Stimulated activated CD4-positive, alpha-beta T cell treated with anti-CD3 and anti-CD28 coated beads, Interleukin-2, amount 100 ng/mL, for 48 hours (primary cell): ENCODE data around the gene ISG20.
"Not testable (repeated sequence)": the region's sequence is repeated elsewhere in the genome, so short reads cannot be mapped to it uniquely, and the experiment has no call there.

Source experiments
- DNase-seq, 2 donors: peaks; one replicate each; pipeline ENCODE4 v3.0.0-alpha.2; 2020

The ISG20 gene

DNA sequence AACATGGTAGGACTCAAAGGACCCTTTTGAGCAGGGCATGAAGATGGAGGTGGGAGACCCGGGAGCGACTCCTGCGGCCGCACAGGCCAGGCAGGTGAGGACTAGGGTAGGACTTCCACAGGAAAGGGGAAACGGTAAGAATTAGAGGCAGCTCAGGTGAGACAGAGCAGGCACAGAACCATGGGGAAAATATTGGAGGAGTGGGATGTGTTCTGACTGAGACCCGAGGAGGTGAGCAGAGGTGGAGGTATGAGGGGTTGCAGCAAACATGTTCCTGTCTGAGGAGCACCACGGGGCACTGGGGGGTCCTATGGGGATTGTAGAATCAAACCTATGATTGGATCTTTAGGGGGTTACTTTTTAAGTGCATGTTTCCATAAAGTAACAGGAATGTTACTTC, 1.4 kb upstream of the ISG20 start:
- no peak for DNase-seq

GRCh38 chr15:88637841-88638625, 783 bp upstream of the ISG20 start:
- DNase-seq, result no peak

DNA sequence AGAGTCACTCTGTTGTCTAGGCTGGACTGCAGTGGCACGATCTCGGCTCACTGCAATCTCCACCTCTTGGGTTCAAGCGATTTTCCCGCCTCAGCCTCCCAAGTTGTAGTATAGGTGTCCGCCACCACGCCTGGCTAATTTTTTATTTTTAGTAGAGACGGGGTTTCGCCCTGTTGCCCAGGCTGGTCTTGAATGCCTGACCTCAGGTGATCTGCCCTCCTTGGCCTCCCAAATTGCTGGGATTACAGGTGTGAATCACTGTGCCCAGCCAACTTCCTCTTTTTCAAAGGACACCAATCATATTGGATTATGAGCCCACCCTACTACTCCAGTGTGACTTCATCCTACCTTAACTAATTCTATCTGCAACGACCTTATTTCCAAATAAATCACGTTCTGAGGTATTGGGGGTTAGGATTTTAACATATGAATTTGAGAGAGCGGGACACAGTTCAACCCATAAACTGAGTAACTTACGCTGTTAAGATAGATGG, 3.2 kb downstream of the ISG20 start:
- no peak for DNase-seq

- DNase-seq, result not testable (repeated sequence)
Observed at GRCh38 chr15:88642514-88642913, 3.7 kb downstream of the ISG20 start.

GRCh38 chr15:88644741-88645140, 5.9 kb downstream of the ISG20 start:
- DNase-seq, result no peak

DNA sequence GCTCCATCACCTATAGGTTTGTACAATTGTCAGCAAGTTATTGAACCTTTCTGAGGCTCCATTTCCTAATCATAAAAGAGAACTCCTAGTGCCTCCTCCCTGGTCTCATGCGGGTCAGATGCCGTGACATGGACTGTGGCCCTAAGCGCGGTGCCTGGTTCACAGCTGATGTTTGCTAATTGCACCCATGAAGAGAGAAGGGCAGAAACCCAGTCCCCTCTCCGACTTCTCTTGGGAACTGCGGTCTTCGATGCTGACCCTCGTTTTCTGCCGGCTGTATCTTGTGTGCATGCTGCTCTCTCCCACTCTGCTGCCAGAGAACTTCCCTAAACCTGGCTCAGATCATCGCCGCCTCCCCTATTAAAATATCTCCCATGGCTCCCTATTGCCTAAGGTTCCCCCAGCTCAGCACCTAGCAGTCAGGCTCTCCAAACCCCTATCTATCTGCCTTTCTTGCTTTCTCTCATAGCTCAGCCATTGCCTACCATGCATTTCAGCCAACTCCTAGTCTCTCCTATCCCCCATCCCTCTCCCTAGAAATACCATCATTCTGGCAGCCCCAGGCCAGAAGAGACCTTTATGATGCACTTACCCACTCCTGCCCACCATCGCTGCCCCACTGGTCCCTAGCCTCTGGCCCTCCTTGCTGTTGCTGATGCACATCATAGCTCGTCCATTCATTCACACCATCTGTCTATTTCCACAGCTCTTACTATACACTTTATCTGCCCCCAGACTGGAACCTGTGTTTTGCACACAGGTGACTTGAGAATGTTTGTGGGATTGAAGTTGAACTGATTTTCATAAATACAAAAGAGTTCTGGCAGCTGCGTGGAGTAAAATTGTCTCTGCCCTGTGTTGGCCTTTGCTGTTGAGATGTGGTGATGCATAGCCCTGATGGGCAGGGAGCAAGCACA, 6.6 kb downstream of the ISG20 start:
- DNase-seq, result no peak

- no peak for DNase-seq
Observed at GRCh38 chr15:88646088-88646405, 7.2 kb downstream of the ISG20 start.

- DNase-seq, result no peak
Observed at GRCh38 chr15:88646951-88647350, 8.1 kb downstream of the ISG20 start.

DNA sequence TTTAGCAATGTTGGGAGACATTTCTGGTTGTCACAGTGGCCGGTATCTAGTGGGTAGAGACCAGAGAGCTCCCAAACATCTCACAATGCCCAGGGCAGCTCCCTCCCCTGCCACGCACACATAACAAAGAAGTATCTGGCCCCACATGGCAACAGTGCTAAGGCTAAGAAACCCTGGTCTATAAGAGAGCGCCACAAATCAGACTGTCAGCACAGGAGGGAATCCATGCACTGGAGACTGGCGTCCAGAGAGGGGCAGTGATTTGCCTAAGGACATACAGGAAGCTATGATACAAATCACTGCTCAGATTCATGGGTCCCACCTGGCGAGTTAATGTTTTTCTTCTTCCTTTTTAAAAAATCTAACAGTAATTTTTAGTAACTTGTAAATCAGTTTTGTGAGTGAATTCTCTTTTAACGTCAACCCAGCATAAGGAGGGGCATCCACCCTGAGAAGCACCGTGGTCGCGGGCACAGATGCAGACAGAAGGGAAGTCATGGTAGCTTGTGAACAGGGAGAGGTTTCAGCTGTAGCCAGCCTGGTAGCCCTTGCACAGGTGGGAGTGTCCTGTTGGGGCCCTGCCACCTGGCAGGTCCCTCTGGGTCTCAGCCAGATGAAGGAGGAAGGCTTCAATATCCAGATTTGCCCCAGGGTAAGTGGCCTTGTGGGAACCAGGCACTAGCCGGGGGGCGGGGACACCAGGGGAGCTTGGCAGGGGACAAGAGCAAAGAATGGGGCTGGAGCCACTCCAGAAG, 8.7 kb downstream of the ISG20 start:
- no peak for DNase-seq

DNA sequence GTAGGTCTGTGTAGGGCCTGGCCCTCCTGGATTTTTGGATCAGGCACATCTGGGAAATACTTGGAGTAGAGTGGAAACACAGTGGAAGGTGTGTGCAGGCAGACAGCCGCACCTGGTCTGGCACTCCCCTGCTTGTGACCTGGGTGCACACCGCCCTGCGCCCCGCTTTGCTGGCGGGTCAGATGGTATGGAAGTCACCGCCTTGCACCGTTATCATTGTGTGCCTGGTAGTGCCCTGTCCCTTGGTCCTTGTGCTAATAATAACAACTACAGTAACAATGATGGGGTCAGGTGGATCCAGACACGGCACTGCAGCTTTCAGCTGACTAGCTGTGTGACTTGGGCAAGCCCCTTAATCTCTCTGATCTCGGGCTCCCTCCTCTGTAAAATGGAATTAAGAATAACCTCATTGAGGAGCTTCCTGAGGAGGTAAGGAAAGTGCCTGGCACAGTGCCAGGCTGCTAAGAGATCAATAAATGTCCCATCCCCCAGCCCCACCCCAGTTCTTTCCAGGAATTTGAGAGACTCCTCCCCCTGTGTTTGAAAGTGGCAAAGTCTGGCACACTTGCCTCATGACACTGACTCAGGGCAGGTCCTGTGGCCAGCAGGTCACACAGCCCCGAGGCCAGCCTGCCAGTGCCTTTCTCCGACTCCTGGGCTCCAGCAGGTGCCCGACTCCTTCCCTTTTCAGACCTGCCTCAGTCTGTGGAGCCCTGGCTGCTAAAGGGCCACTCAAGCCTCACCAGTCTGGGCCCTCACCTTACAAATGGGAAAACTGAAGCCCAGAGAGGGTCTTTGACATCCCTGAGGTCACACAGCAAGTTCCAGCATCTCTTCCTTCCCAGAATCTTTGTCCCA, 9.8 kb downstream of the ISG20 start:
- DNase-seq, result no peak

DNA sequence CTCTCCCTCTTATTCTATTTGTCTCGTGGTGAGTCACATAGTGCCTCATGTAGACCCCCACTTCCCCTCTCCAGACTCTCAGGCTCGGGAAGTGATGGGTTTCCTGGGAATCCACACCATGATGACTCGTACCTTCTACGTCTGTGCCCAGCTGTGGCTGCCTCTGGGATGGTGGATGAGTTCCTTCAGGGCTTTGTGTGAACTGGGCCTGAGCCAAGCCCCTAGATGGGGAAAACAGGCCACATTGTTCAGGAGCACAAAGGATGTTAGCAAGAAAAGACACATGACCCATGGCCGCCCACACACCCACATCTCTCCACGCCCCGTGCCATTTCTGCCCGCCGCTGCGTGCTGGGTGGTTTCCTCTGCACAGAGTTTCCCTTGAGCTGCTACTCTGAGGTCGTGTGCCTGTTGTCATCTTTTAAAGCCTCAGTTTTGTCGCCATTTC, 10.5 kb downstream of the ISG20 start:
- DNase-seq, result peak; percentile 56 to 70

GRCh38 chr15:88649753-88650551, 11.1 kb downstream of the ISG20 start:
- DNase-seq, result no peak

- DNase-seq, result no peak
Observed at GRCh38 chr15:88650556-88650955, 11.7 kb downstream of the ISG20 start.

DNA sequence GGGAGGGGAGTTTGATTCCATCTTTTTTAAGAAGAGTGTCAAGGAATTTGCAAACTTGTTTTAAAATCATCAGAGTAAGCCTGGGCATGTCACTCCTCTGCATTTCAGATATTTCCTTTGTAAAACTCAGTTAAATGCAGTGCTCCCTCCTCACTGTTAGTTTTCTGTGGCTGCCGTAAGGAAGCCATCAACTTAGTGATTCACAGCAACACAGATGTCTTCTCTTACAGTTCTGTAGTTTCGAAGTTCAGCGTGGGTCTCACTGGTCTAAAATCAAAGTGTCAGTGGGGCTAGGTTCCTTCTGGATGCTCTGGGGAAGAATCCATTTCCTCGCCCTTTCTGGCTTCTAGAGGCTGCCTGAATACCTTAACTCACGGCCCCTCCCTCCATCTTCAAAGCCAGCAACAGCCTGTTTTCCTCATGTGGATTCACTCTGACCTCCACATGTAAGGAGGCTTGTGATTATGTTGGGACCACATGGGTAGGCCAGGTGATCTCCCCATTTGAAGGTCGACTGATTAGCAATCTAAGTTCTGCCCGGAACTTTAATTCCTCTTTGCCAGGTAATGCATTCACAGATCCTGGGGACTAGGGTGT, 12.4 kb downstream of the ISG20 start:
- no peak for DNase-seq

DNA sequence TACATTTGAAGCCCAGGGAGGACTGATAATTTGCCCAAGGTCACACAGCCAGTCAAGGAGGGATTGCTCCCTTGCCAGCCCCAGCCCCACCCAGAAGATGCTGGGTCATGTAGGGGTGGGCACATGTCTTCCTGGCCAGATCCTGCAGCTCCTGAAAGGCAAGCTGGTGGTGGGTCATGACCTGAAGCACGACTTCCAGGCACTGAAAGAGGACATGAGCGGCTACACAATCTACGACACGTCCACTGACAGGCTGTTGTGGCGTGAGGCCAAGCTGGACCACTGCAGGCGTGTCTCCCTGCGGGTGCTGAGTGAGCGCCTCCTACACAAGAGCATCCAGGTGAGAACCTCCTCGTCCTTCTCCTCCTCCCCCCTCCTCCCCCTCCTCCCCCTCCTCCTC, 13.2 kb downstream of the ISG20 start:
- DNase-seq, result no peak

GRCh38 chr15:88652456-88653199, 13.8 kb downstream of the ISG20 start:
- DNase-seq, result no peak

- no peak for DNase-seq
Observed at GRCh38 chr15:88653200-88654064, 14.6 kb downstream of the ISG20 start.

GRCh38 chr15:88654430-88655102, 15.8 kb downstream of the ISG20 start:
- no peak for DNase-seq
